IPS-15b (cell line): ENCODE results near the gene KATNIP.
"Not testable (repeated sequence)": the region's sequence is repeated elsewhere in the genome, so short reads cannot be mapped to it uniquely, and the experiment has no call there.

ENCODE experiments used
- H3K27me3 ChIP-seq: one replicate; pipeline ENCODE4 v1.6.1; 2013; ENCODE audit warnings: low read length; ENCODE audit not compliant: control insufficient read depth, insufficient read depth
- H3K36me3 ChIP-seq: one replicate; pipeline ENCODE4 v1.6.1; 2013; ENCODE audit warnings: low read length; ENCODE audit not compliant: control insufficient read depth, insufficient read depth
- H3K4me1 ChIP-seq: one replicate; pipeline ENCODE4 v1.6.1; 2013; ENCODE audit warnings: mild to moderate bottlenecking, low read length; ENCODE audit not compliant: control insufficient read depth, insufficient read depth
- H3K4me3 ChIP-seq: one replicate; pipeline ENCODE4 v1.5.1; 2013; ENCODE audit warnings: low read depth, low read length
- H3K9ac ChIP-seq: one replicate; pipeline ENCODE4 v1.6.1; 2013; ENCODE audit warnings: low read depth, mild to moderate bottlenecking, low read length
- H3K9me3 ChIP-seq: one replicate; pipeline ENCODE4 v1.6.1; 2013; ENCODE audit warnings: mild to moderate bottlenecking, low read length; ENCODE audit not compliant: control insufficient read depth, insufficient read depth

KATNIP gene

GRCh38 chr16:27566417-27566816 lies 16.5 kb downstream of the KATNIP start:
- H3K9me3 ChIP-seq, result no peaks in the 10 kb centered on the region
- H3K4me3 ChIP-seq, result no peak overlapping the region
- no peaks in the 10 kb centered on the region for H3K4me1 ChIP-seq
- no peak overlapping the region for H3K9ac ChIP-seq
- H3K36me3 ChIP-seq, result no peaks in the 10 kb centered on the region
- no peaks in the 10 kb centered on the region for H3K27me3 ChIP-seq

DNA sequence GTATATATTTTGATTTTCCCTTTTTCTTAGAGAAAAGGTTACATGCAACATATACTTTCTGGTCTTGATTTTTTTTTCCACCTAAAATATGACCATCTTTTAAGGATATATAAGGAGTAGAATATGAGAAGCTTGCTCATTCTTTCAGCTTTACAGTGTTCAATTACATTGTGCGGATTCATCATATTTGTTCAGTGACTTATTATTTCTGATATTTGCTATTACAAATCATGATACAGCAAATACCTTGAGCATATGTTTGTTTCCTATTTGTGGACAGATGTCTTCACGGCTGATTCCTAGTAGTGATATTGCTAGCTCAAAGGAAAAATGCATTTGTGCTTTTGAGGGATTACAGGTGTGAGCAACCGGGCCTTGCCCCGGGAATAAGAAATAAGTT lies 18.1 kb downstream of the KATNIP start:
- H3K27me3 ChIP-seq, result no peaks in the 10 kb centered on the region
- no peaks in the 10 kb centered on the region for H3K9me3 ChIP-seq
- no peaks in the 10 kb centered on the region for H3K4me1 ChIP-seq
- H3K9ac ChIP-seq, result no peak overlapping the region
- H3K36me3 ChIP-seq, result no peaks in the 10 kb centered on the region
- H3K4me3 ChIP-seq, result no peak overlapping the region

DNA sequence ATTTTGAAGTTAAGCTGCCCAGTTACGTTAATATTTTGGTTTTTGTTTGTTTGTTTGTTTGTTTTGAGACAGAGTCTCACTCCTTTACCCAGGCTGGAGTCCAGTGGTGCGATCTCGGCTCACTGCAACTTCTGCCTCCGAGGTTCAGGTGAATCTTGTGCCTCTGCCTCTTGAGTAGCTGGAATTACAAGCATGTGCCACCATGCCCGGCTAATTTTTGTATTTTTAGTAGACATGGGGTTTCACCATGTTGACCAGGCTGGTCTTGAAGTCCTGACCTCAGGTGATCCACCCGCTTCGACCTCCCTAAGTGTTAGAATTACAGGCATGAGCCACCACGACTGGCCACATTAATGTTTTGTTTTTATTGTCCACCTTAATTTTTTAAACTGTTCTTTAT lies 21.0 kb downstream of the KATNIP start:
- not testable (repeated sequence) for H3K9ac ChIP-seq, H3K4me3 ChIP-seq, H3K9me3 ChIP-seq, H3K27me3 ChIP-seq, H3K4me1 ChIP-seq, H3K36me3 ChIP-seq

DNA sequence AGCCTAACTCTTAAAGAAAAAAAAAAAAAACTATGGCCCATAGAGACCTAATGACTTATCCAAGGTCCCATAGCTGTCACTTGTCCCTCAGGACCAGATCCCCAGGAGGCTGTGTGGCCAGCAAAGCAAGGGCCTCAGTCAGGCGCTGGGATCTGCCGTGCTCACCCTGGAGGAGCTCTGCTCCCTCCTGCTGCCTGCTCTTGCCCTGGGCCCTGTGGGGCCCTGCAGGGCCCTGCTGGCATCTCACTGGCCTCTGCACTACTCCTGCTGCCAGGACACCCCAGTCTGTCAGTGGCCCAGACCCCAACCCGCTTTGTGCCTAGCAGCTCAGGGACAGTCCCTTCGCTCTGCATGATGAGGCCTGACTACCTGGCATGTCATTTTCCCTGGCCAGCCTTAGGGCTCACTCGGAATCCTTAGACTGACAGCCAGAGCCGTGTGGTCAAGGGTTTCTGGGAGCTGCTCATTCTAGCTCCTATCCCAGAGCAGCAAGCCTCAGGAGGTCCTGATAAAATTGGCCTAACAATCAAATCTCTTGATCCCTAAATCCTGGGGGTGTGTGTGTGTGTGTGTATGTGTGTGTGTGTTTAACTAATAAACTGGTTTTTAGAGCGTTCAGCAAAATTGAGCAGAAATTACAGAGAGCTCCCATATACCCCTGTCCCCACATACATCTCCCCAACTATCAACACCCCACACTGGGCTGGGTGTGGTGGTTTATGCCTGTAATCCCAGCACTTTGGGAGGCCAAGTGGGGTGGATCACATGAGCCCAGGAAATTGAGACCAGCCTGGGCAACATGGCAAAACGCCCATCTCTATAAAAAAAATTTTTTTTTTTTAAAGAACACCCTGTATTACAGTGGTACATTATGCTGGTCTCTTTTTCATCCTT lies 21.7 kb downstream of the KATNIP start:
- Histone ChIP-seq H3K9ac (no peak overlapping the region), H3K9me3 (no peaks in the 10 kb centered on the region), H3K27me3 (no peaks in the 10 kb centered on the region), H3K4me1 (no peaks in the 10 kb centered on the region), H3K36me3 (no peaks in the 10 kb centered on the region), H3K4me3 (no peak overlapping the region)

DNA sequence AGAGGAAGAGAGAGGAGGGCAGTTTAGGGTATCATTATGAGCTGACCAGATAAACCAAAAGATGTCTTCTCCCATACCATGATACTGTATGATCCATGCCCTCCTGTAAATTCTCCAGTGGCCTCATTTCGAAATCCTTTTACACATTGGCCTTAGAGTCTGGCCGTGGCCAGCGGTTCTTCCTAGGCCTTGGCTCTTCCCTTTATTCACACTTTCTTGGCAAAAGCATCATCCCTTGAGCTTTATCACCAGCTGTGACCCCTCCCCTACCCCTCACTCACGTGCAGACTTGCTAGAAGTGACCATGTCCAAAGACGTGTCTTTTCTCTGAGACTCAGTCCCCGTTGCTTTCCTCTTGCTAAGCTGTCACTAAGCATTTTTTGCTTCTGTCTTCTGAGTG lies 22.8 kb downstream of the KATNIP start:
- Histone ChIP-seq H3K36me3 (no peaks in the 10 kb centered on the region), H3K9me3 (no peaks in the 10 kb centered on the region), H3K27me3 (no peaks in the 10 kb centered on the region), H3K9ac (no peak overlapping the region), H3K4me1 (no peaks in the 10 kb centered on the region), H3K4me3 (no peak overlapping the region)

DNA sequence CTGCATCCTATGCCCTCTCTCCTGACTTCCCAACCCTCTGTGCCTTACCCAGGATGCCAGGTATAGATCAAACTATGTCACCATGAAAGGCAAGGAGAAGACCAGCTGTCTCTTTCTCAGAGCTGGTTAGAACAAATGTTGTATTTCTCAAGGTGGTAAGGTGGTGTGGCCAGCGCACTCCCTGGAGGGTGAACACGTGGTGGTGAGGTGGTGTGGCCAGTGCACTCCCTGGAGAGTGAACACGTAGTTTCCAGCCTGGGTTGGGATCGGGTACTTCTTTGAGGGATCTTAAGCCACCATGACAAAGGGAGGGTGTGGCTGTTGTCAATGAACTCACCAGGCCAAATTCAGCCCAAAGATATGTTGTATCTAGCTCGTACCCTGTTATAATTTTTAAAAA lies 26.8 kb downstream of the KATNIP start:
- H3K4me1 ChIP-seq, result no peaks in the 10 kb centered on the region
- no peak overlapping the region for H3K9ac ChIP-seq
- H3K9me3 ChIP-seq, result no peaks in the 10 kb centered on the region
- no peak overlapping the region for H3K4me3 ChIP-seq
- no peaks in the 10 kb centered on the region for H3K36me3 ChIP-seq
- H3K27me3 ChIP-seq, result no peaks in the 10 kb centered on the region

DNA sequence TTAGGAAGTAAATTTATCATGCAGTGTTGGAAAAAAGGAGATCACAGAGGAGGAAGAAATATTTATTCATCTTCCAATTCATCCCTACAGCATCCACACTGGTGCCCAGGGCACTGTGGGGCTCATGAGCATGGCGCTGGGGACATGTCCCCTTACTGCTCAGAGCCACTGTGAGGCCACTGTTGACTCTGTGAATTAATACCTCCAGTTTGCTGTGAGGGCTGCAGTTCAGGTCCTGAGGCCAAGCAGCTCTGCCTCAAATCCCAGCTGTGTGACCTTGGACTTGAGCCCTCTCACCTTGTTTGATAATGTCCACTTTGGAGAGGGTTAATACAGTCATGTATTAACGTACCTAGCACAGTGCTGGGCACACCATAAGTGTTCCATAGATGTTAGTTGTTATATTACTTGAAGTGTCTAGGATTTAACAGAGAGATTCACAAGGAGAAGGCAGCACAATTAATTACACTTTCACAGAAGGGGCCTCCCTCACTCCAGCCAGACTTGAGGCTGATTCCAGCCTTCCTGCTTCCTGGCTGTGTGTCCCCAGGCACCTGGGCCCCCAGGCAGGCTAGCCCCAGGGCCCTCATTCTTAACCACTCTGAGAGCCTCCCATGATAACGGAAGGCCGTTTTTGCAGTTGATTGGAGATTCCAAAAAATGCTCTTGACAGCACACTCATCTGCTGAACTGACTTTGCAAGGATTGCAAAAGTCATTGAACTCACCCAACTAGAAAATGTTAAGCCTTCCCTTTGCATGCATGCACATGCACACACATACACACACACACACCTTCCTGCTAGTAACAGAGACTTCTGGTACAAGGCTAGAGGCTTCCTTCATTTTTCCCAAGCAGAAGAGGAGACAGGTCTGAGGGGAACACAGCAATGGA lies 29.4 kb downstream of the KATNIP start:
- H3K4me3 ChIP-seq, result no peak overlapping the region
- H3K36me3 ChIP-seq, result no peaks in the 10 kb centered on the region
- H3K4me1 ChIP-seq, result no peaks in the 10 kb centered on the region
- H3K9me3 ChIP-seq, result no peaks in the 10 kb centered on the region
- no peak overlapping the region for H3K9ac ChIP-seq
- H3K27me3 ChIP-seq, result no peaks in the 10 kb centered on the region

DNA sequence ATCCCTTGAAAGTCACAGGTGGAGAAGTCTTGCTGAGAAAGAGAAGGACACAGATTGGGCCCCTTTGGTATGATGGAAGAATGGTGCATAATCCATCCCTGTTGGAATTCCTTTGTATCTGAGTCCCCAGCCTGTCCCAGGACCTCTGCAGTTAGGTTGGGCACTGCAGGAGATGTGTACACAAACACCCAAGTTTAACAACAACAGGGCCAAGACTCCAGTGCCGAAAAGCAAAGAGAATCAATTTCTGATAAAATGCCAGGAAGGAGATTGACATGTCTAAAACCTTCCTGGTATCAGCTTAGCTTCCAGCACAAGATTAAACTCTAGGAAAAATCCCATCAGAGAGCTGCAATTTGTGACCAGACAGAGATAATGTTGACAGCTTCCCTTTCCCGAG lies 32.9 kb downstream of the KATNIP start:
- H3K4me1 ChIP-seq, result no peaks in the 10 kb centered on the region
- H3K9ac ChIP-seq, result no peak overlapping the region
- no peaks in the 10 kb centered on the region for H3K27me3 ChIP-seq
- H3K36me3 ChIP-seq, result no peaks in the 10 kb centered on the region
- no peak overlapping the region for H3K4me3 ChIP-seq
- no peaks in the 10 kb centered on the region for H3K9me3 ChIP-seq

DNA sequence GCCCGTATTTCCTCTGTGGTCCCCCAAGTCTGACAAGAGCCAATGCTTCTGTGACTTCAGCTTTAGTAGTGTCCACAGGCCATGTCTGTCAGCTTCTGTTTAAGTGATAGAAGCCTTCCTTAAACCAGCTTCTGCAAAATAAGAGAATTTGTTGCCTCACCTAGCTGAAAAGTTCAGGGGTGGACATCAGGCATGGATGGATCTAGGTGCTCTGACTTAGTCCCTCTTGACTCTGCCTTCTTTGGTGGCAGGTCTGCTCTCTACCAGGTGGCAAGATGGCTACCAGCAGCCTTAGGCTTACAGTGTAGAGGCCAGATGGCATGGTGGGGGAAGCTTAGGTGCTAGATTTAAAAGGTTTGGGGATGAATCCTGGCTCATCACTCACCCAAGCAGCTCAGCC lies 33.7 kb downstream of the KATNIP start:
- Histone ChIP-seq H3K9ac (no peak overlapping the region), H3K36me3 (no peaks in the 10 kb centered on the region)

GRCh38 chr16:27585200-27585599 lies 35.3 kb downstream of the KATNIP start:
- Histone ChIP-seq H3K4me3 (no peak overlapping the region), H3K27me3 (no peaks in the 10 kb centered on the region), H3K36me3 (no peaks in the 10 kb centered on the region), H3K4me1 (no peaks in the 10 kb centered on the region), H3K9ac (no peak overlapping the region), H3K9me3 (no peaks in the 10 kb centered on the region)

More for the DNA sequence above, 33.7 kb downstream of the KATNIP start:
- Histone ChIP-seq H3K9me3 (no peaks in the 10 kb centered on the region), H3K27me3 (no peaks in the 10 kb centered on the region), H3K4me3 (no peak overlapping the region), H3K4me1 (no peaks in the 10 kb centered on the region)

GRCh38 chr16:27586711-27587110 lies 36.8 kb downstream of the KATNIP start:
- H3K4me3 ChIP-seq, result no peak overlapping the region

GRCh38 chr16:27588057-27588456 lies 38.1 kb downstream of the KATNIP start:
- Histone ChIP-seq H3K4me3 (no peak overlapping the region), H3K9me3 (no peaks in the 10 kb centered on the region)

More at GRCh38 chr16:27586711-27587110, 36.8 kb downstream of the KATNIP start:
- Histone ChIP-seq H3K36me3 (no peaks in the 10 kb centered on the region), H3K4me1 (no peaks in the 10 kb centered on the region), H3K9me3 (no peaks in the 10 kb centered on the region), H3K27me3 (no peaks in the 10 kb centered on the region), H3K9ac (no peak overlapping the region)

More at GRCh38 chr16:27588057-27588456, 38.1 kb downstream of the KATNIP start:
- H3K27me3 ChIP-seq, result no peaks in the 10 kb centered on the region
- H3K4me1 ChIP-seq, result no peaks in the 10 kb centered on the region
- no peaks in the 10 kb centered on the region for H3K36me3 ChIP-seq
- no peak overlapping the region for H3K9ac ChIP-seq
